GM12892 (cell line): ENCODE results near the gene COL6A2.

Experiments
- POLR2A ChIP-seq: IDR thresholded peaks from 2 replicates; pipeline ENCODE4 v1.6.1; 2011; ENCODE audit warnings: low read depth, low read length, control low read depth
- TAF1 ChIP-seq: IDR thresholded peaks from 2 replicates; pipeline ENCODE4 v1.6.1; 2011; ENCODE audit warnings: low read depth, mild to moderate bottlenecking, control low read depth, low read length, borderline replicate concordance

DNA sequence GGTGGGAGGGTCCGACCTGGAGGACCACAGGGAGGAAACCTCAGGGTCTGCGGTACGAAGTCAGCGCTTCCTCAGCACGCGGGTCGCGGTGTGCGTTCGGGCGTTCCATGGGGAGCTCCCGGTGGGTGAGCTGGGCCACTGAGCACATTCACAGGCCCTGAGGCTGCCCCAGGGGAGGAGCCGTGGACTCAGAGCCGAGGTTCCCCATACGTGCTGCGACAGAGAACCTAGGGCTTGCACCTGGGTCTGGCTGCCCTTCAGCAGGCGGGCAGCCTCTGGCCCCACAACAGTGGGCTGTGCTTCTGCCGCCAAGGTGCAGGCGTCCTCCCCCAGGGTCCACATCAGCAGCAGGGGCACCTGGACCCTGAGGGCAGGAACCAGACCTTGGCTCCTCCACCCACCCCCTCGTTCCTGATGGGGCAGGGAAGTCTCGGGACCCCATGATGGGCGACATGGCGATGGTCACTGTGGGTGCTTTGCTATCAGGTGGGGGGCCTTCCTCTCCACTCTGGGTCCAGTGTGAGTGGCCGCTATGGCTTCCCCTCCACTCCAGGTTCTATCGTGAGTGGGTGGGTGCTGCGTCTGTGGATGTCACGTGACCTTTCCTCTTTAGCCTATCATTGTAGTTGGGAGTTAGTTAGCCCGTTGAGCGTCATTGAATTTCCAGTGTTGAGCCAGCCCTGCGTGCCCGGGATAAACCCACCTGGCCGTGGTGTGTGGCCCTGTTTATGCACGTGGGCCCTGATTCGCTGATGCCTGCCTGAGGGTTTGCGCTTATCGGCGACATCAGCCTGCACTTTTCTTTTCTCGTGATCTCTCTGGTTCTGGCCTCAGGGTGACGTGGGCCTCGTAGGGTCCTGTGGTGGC lies 29.6 kb downstream of the COL6A2 start:
- TF ChIP-seq POLR2A: no peak
- no peak for TF ChIP-seq TAF1
